Vagina (tissue), 2 donors: ENCODE results near the gene NME3. TPM values are rescaled to one million over a fixed set of nuclear protein-coding genes. Genes with fewer than 3 reads are reported as not detected.
"Not testable (repeated sequence)": the region's sequence is repeated elsewhere in the genome, so short reads cannot be mapped to it uniquely, and the experiment has no call there.

Experiments used
- DNase-seq, 2 donors: peaks; one replicate each; pipeline ENCODE4 v3.0.0-alpha.2; 2017; ENCODE audit errors: extremely low spot score in 2 of 2
- H3K27ac ChIP-seq: fragments of 200-600 bp; sonication (generic); one replicate; pipeline ENCODE4 v1.5.1; 2019
- H3K27me3 ChIP-seq: fragments of 200-600 bp; sonication (generic); one replicate; pipeline ENCODE4 v1.5.1; 2019
- H3K36me3 ChIP-seq, 2 donors: fragments of 200-600 bp; sonication (generic); one replicate each; pipeline ENCODE4 v1.5.1; 2017 to 2019
- H3K4me1 ChIP-seq: fragments of 200-600 bp; sonication (generic); one replicate; pipeline ENCODE4 v1.5.1; 2019
- H3K4me3 ChIP-seq, 2 donors: fragments of 200-600 bp; sonication (generic); 1 replicate in 1 of 2; 2 replicates in 1 of 2; pipeline ENCODE4 v1.5.1; 2016 to 2019
- H3K9me3 ChIP-seq: fragments of 200-600 bp; sonication (generic); one replicate; pipeline ENCODE4 v1.5.1; 2019
- POLR2A ChIP-seq, 2 donors: fragments of 450-650 bp; IDR thresholded peaks; one replicate each; pipeline ENCODE4 v1.6.1; 2017; ENCODE audit warnings: antibody characterized with exemption in 2 of 2, mild to moderate bottlenecking in 2 of 2, moderate library complexity in 2 of 2
- POLR2AphosphoS5 ChIP-seq, 2 donors: sonication (generic); formaldehyde crosslinking; IDR thresholded peaks; one replicate each; pipeline ENCODE4 v1.9.0; 2017; ENCODE audit warnings: antibody characterized with exemption in 2 of 2, mild to moderate bottlenecking in 2 of 2, low read depth in 1 of 2; ENCODE audit not compliant: insufficient read depth in 1 of 2
- intact Hi-C: fragments of 100-400 bp; cut with DNase I; formaldehyde crosslinking; loops from one replicate; pipeline ENCODE4 v1.15.1; 2023
- total RNA-seq: library from RNA; depleted of rRNA; stranded (reverse); fragments of >200 nt; gene quantifications from one replicate; pipeline ENCODE4 v1.2.3, GENCODE V29; 2016
- TF ChIP-seq, protein P1 (sequence below), 3 experiments: fragments of 450-650 bp in 2 of 3; fragments of 200-600 bp in 1 of 3; sonication (generic) in 1 of 3; IDR thresholded peaks; one replicate each; pipeline ENCODE4 v1.5.1; 2017 to 2019; ENCODE audit warnings: antibody characterized with exemption in 3 of 3, mild to moderate bottlenecking in 2 of 3, moderate library complexity in 2 of 3

NME3 gene
- total RNA-seq, 1 donor from 2014 or later = 96.0 TPM

DNA sequence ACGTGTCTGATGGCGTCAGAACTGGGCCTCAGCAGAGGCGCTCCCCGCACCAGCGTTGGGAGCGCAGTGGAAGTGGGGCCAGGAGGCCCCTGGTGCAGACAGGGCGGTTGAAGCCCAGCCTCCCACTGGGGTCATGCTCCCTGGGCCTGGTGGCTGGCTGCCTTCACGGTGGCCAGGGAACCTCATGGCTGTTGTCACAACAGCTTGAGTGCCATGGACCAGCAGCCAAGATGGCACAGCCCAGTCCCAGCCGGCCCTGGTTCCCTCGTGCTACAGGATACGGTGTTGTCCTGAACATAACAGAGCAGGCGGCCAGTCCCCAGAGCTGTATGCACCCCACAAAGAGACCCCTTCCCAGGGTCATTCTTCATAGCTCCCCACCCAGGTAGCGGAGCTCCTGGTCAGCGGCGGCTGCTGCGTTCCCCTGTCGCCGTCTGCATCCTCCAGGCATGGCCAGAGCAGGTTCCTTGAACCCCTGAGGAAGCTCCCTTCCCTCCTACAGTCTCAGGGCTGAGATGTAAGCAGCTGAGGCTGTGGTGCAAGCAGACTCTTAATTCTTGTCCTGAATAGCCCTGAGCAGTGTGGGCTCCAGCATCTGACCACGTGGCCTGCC, 29.7 kb downstream of the NME3 start:
- H3K36me3 ChIP-seq = peaks cover 0 to 19% of the 10 kb centered on the region in 2 donors
- no peak overlapping the region for H3K27ac ChIP-seq
- intact Hi-C loops = no loop called here
- no peak overlapping the region for H3K4me3 ChIP-seq
- no peaks in the 10 kb centered on the region for H3K27me3 ChIP-seq
- TF ChIP-seq, protein P1, sequence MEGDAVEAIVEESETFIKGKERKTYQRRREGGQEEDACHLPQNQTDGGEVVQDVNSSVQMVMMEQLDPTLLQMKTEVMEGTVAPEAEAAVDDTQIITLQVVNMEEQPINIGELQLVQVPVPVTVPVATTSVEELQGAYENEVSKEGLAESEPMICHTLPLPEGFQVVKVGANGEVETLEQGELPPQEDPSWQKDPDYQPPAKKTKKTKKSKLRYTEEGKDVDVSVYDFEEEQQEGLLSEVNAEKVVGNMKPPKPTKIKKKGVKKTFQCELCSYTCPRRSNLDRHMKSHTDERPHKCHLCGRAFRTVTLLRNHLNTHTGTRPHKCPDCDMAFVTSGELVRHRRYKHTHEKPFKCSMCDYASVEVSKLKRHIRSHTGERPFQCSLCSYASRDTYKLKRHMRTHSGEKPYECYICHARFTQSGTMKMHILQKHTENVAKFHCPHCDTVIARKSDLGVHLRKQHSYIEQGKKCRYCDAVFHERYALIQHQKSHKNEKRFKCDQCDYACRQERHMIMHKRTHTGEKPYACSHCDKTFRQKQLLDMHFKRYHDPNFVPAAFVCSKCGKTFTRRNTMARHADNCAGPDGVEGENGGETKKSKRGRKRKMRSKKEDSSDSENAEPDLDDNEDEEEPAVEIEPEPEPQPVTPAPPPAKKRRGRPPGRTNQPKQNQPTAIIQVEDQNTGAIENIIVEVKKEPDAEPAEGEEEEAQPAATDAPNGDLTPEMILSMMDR (IDR thresholded peaks at IDR 0.05) = no peak
- TF ChIP-seq POLR2AphosphoS5 (IDR thresholded peaks at IDR 0.05; ENCODE audit: insufficient read depth in 1 of 2, low read depth in 1 of 2) (no peak), POLR2A (IDR thresholded peaks at IDR 0.05) (no peak)
- no peak for DNase-seq
- H3K9me3 ChIP-seq = no peaks in the 10 kb centered on the region
- H3K4me1 ChIP-seq = no peaks in the 10 kb centered on the region

DNA sequence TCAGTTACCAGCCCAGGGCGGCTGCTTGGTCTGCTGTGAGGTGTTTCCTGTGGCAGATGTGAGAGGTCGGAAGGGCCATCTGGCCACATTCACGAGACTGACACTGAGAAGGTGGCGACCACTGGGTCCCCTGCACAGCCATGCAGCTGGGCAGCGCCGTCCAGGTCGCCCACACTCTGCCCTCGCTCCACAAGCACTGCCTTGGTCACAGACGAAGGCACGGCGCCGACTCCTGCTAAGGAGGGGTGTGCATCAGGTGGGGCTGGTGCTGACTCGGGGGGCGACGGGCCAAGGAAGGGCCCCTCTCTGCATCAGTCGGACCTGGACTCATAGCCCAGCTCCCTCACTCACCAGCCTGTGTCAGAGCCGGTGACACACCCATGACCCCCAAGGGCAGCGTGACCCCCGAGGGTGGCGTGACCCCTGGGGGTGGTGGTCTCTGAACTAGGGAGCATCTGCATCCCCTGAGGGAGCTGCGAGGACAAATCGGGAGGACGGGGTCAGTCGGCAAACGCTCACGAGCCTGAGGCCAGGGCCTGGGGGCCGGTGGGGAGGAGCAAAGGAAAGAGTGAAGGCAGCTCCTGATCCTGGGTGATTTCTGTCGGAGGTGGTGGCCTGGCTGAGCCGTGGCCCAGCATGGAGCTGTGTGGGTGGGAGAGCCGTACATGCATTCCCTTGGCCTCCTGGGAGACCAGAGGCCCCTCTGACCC, 30.4 kb downstream of the NME3 start:
- Histone ChIP-seq H3K9me3 (no peaks in the 10 kb centered on the region), H3K4me1 (no peaks in the 10 kb centered on the region), H3K36me3 (peaks cover 0 to 19% of the 10 kb centered on the region in 2 donors), H3K4me3 (no peak overlapping the region), H3K27me3 (no peaks in the 10 kb centered on the region), H3K27ac (no peak overlapping the region)
- intact Hi-C loops = no loop called here
- TF ChIP-seq POLR2AphosphoS5 (IDR thresholded peaks at IDR 0.05; ENCODE audit: insufficient read depth in 1 of 2, low read depth in 1 of 2) (no peak), POLR2A (IDR thresholded peaks at IDR 0.05) (no peak)
- TF ChIP-seq, protein P1 (IDR thresholded peaks at IDR 0.05) = no peak
- DNase-seq = no peak

DNA sequence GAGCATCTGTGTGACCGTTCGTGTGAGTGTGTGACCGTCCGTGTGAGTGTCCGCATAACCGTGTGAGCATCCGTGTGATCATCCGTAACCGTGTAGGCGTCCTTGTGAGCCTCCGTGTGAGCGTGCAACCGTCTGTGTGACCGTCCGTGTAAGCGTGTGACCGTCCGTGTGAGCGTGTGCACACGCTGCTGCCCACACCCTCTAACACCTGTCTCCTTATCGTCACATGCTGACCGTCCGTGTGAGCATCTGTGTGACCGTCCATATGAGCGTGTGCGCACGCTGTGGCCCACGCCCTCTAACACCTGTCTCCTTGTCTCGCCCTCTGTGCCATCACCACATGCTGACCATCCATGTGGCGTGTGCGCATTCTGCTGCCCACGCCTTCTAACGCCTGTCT, 31.1 kb downstream of the NME3 start:
- H3K9me3 ChIP-seq = no peaks in the 10 kb centered on the region
- no peaks in the 10 kb centered on the region for H3K27me3 ChIP-seq
- no peak for DNase-seq
- H3K27ac ChIP-seq = no peak overlapping the region
- no peak overlapping the region for H3K4me3 ChIP-seq
- intact Hi-C loops = no loop called here
- no peak for TF ChIP-seq POLR2A (IDR thresholded peaks at IDR 0.05)
- TF ChIP-seq POLR2AphosphoS5 (IDR thresholded peaks at IDR 0.05; ENCODE audit: insufficient read depth in 1 of 2, low read depth in 1 of 2) = no peak
- TF ChIP-seq, protein P1 (IDR thresholded peaks at IDR 0.05) = no peak
- H3K4me1 ChIP-seq = no peaks in the 10 kb centered on the region
- peaks cover 0 to 16% of the 10 kb centered on the region in 2 donors for H3K36me3 ChIP-seq

DNA sequence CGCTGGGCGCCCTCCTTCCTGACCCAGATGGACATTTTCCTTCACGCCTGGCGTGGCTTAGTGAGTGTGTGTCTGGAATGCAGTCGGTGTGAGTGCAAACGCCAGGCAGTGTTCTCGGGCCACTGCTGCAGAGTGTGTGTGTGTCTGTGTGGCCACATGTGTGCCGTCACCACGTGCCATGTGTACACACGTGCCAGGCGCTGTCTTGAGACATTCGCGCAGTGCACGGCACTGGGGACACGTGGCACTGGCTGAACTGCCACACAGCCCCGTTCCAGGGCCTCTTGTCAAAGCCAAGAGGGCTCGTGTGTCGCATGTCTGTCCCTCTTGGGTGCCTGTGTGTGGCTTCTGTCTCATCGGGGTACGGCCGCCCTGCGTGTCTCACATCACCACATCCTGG, 36.5 kb downstream of the NME3 start:
- H3K4me3 ChIP-seq = no peak overlapping the region
- H3K36me3 ChIP-seq = peaks cover 0 to 40% of the 10 kb centered on the region in 2 donors
- H3K27ac ChIP-seq = no peak overlapping the region
- H3K9me3 ChIP-seq = no peaks in the 10 kb centered on the region
- TF ChIP-seq POLR2AphosphoS5 (IDR thresholded peaks at IDR 0.05; ENCODE audit: insufficient read depth in 1 of 2, low read depth in 1 of 2) (no peak), POLR2A (IDR thresholded peaks at IDR 0.05) (no peak)
- TF ChIP-seq, protein P1 (IDR thresholded peaks at IDR 0.05) = no peak
- H3K4me1 ChIP-seq = no peaks in the 10 kb centered on the region
- H3K27me3 ChIP-seq = no peaks in the 10 kb centered on the region
- intact Hi-C loops = no loop called here
- DNase-seq = no peak

DNA sequence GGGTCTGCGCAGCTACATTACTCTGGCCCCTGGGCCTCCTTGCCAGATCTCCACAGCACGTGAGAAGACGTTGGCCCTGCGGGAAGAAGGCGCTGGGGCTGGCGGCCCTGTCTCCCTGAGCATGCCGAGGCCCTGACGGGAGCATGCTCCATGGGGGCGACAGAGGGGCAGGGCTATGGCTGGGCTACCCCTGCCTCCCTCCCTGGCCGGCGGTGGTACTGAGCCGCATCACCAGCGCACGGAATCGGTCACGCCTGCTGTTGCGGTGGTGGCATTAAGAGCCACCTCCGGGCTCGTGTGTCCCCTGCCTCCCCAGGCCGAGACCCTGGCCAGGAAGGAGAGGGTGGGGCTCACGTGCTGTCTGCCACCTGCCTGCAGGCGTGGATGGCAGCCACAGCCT, 37.2 kb downstream of the NME3 start:
- peaks cover 0 to 45% of the 10 kb centered on the region in 2 donors for H3K36me3 ChIP-seq
- intact Hi-C loops = no loop called here

DNA sequence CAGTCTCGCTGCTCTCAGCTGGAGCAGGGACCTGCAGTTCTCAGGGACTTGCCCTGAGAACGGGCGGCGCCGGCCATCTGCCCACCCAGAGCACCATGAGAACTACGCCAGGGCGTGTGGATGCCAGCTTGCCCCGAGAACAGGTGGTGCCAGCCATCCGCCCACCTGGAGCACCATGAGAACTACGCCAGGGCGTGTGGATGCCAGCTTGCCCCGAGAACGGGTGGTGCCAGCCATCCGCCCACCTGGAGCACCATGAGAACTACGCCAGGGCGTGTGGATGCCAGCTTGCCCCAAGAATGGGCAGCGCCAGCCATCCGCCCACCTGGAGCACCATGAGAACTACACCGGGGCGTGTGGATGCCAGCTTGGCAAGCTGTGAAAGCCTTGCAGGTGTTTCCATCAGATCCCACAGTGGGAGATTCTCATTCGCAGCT, 38.8 kb downstream of the NME3 start:
- H3K4me1 ChIP-seq, H3K9me3 ChIP-seq, H3K27ac ChIP-seq, DNase-seq, H3K27me3 ChIP-seq, intact Hi-C loops, H3K4me3 ChIP-seq: not testable (repeated sequence)
- H3K36me3 ChIP-seq = peaks cover 0 to 51% of the 10 kb centered on the region in 2 donors

More for the DNA sequence above, 37.2 kb downstream of the NME3 start:
- Histone ChIP-seq H3K4me3 (no peak overlapping the region), H3K27ac (no peak overlapping the region), H3K9me3 (no peaks in the 10 kb centered on the region), H3K4me1 (no peaks in the 10 kb centered on the region), H3K27me3 (no peaks in the 10 kb centered on the region)
- DNase-seq = no peak
- TF ChIP-seq, protein P1 (IDR thresholded peaks at IDR 0.05) = no peak
- TF ChIP-seq POLR2A (IDR thresholded peaks at IDR 0.05) = no peak
- TF ChIP-seq POLR2AphosphoS5 (IDR thresholded peaks at IDR 0.05; ENCODE audit: insufficient read depth in 1 of 2, low read depth in 1 of 2) = no peak
